HCT116 (cell line): Measurements from ENCODE around the gene PUSL1. TPM values are rescaled to one million over a fixed set of nuclear protein-coding genes. Genes with fewer than 3 reads are reported as not detected.

ENCODE experiments used
- ATAC-seq: fragments of 200-7000 bp; cut with Tn5 transposase; 2 replicates; pipeline ENCODE4 v1.9.1; 2020; ENCODE audit warnings: mild to moderate bottlenecking, moderate library complexity
- BruUV-seq: library from RNA; stranded (reverse); fragments of 400-500 nt; replicated peaks from 2 replicates; lab custom pipeline; 2021; lab: Mats Ljungman, UMichigan
- CTCF ChIA-PET: fragments of 300-600 bp; sonication (Branson Sonifier 250); formaldehyde crosslinking; loops from one replicate; lab custom pipeline; 2021; ENCODE audit warnings: antibody characterized with exemption; lab: Charles Lee
- POLR2A ChIA-PET: fragments of 300-600, 350-600 bp; sonication (Branson Sonifier 250); formaldehyde crosslinking; loops from one replicate; lab custom pipeline; 2021; ENCODE audit warnings: antibody characterized with exemption; lab: Charles Lee
- RAD21 ChIA-PET, 2 experiments: fragments of 300-600 bp; sonication (Branson Sonifier 250); formaldehyde crosslinking; loops; one replicate each; lab custom pipeline; 2023; ENCODE audit warnings: low total read pairs in 2 of 2; ENCODE audit not compliant: uncharacterized antibody in 2 of 2, unreplicated experiment in 2 of 2, low non-redundant PET in 1 of 2; lab: Charles Lee
- DNase-seq: peaks from one replicate; pipeline ENCODE4 v3.0.0-alpha.2; 2010; ENCODE audit warnings: low read depth, low spot score
- H2AFZ ChIP-seq: fragments of 200-600 bp; shearing (Covaris generic), sonication (generic); 2 replicates; pipeline ENCODE4 v1.6.1; 2017; ENCODE audit warnings: low read depth, mixed run types, mixed read lengths, antibody characterized with exemption, low read length; ENCODE audit not compliant: poor library complexity, severe bottlenecking
- H3K27ac ChIP-seq: 2 replicates; pipeline ENCODE4 v1.5.1; 2012; ENCODE audit warnings: low read depth, low read length
- H3K27me3 ChIP-seq: fragments of 200-600 bp; sonication (generic); 2 replicates; pipeline ENCODE4 v1.6.1; 2016; ENCODE audit warnings: mixed run types, low read length, mixed read lengths; ENCODE audit not compliant: insufficient read depth
- H3K36me3 ChIP-seq, 2 experiments: fragments of 200-500 bp in 1 of 2; fragments of 200-600 bp in 1 of 2; sonication (Bioruptor generic) in 1 of 2; sonication (generic) in 1 of 2; 2 replicates each; pipeline versions ENCODE4 v1.5.1 to v1.6.1; 2014 to 2016; ENCODE audit warnings: low read length in 2 of 2, inconsistent platforms in 1 of 2, mixed read lengths in 1 of 2, mixed run types in 1 of 2; ENCODE audit not compliant: insufficient read depth in 2 of 2, control insufficient read depth in 1 of 2
- H3K4me1 ChIP-seq, 2 experiments: fragments of 200-600 bp in 1 of 2; sonication (generic) in 1 of 2; 2 replicates each; pipeline versions ENCODE4 v1.5.1 to v1.6.1; 2012 to 2017; ENCODE audit warnings: low read length in 2 of 2, inconsistent platforms in 1 of 2, mild to moderate bottlenecking in 1 of 2, mixed read lengths in 1 of 2, mixed run types in 1 of 2, moderate library complexity in 1 of 2; ENCODE audit not compliant: insufficient read depth in 2 of 2, control insufficient read depth in 1 of 2
- H3K4me2 ChIP-seq: fragments of 200-600 bp; sonication (generic); 2 replicates; pipeline ENCODE4 v1.6.1; 2017; ENCODE audit warnings: mixed run types, low read length, mixed read lengths
- H3K4me3 ChIP-seq, 2 experiments: fragments of 200-600 bp in 1 of 2; sonication (generic) in 1 of 2; replicated peaks in 1 of 2; 2 replicates each; pipeline ENCODE4 v1.5.1; 2011 to 2016; ENCODE audit warnings: low read length in 2 of 2, control low read depth in 1 of 2, low read depth in 1 of 2, mild to moderate bottlenecking in 1 of 2, mixed read lengths in 1 of 2, mixed run types in 1 of 2
- H3K79me2 ChIP-seq: fragments of 200-600 bp; sonication (generic); 2 replicates; pipeline ENCODE4 v1.6.1; 2017; ENCODE audit warnings: mild to moderate bottlenecking, mixed run types, low read length, moderate library complexity, mixed read lengths; ENCODE audit not compliant: insufficient read depth
- H3K9ac ChIP-seq: fragments of 200-600 bp; sonication (generic); 2 replicates; pipeline ENCODE4 v1.6.1; 2016; ENCODE audit warnings: low read length, mixed read lengths
- H3K9me2 ChIP-seq: fragments of 200-600 bp; sonication (generic), shearing (Covaris generic); 2 replicates; pipeline ENCODE4 v1.6.1; 2017; ENCODE audit warnings: mixed run types, mild to moderate bottlenecking, moderate library complexity; ENCODE audit not compliant: insufficient read depth
- H3K9me3 ChIP-seq, 2 experiments: fragments of 200-500 bp in 1 of 2; fragments of 200-600 bp in 1 of 2; sonication (Bioruptor generic) in 1 of 2; sonication (generic) in 1 of 2; 2 replicates each; pipeline ENCODE4 v1.6.1; 2014 to 2017; ENCODE audit warnings: low read length in 2 of 2, mixed read lengths in 2 of 2, inconsistent platforms in 1 of 2, low read depth in 1 of 2, mild to moderate bottlenecking in 1 of 2, mixed run types in 1 of 2, moderate library complexity in 1 of 2; ENCODE audit not compliant: control insufficient read depth in 1 of 2, insufficient read depth in 1 of 2
- H4K20me1 ChIP-seq: fragments of 200-600 bp; sonication (generic), shearing (Covaris generic); 2 replicates; pipeline ENCODE4 v1.6.1; 2017; ENCODE audit warnings: mixed run types, mild to moderate bottlenecking, moderate library complexity; ENCODE audit not compliant: insufficient read depth
- CEBPB ChIP-seq: IDR thresholded peaks from 2 replicates; pipeline ENCODE4 v1.6.1; 2012; ENCODE audit warnings: low read depth
- EGR1 ChIP-seq: IDR thresholded peaks from 2 replicates; pipeline ENCODE4 v1.6.1; 2012; ENCODE audit warnings: low read depth
- ELF1 ChIP-seq: IDR thresholded peaks from 2 replicates; pipeline ENCODE4 v1.6.1; 2012; ENCODE audit warnings: low read depth, borderline replicate concordance
- EZH2 ChIP-seq: fragments of 200-600 bp; sonication (generic); IDR thresholded peaks from 2 replicates; pipeline ENCODE4 v1.6.1; 2017; ENCODE audit warnings: antibody characterized with exemption, mixed run types
- EZH2phosphoT487 ChIP-seq: fragments of 200-600 bp; IDR thresholded peaks from 2 replicates; pipeline ENCODE4 v1.6.1; 2018; ENCODE audit warnings: antibody characterized with exemption, borderline replicate concordance
- JUND ChIP-seq: IDR thresholded peaks from 2 replicates; pipeline ENCODE4 v1.6.1; 2012
- MAX ChIP-seq: IDR thresholded peaks from 2 replicates; pipeline ENCODE4 v1.6.1; 2012
- POLR2A ChIP-seq: IDR thresholded peaks from 2 replicates; pipeline ENCODE4 v1.7.0; 2011; ENCODE audit warnings: borderline replicate concordance; ENCODE audit not compliant: insufficient read depth, insufficient read length; ENCODE audit errors: extremely low read depth
- RAD21 ChIP-seq: IDR thresholded peaks from 2 replicates; pipeline ENCODE4 v1.6.1; 2012; ENCODE audit warnings: low read depth, mild to moderate bottlenecking
- SP1 ChIP-seq: IDR thresholded peaks from 2 replicates; pipeline ENCODE4 v1.6.1; 2012; ENCODE audit warnings: low read depth
- SRF ChIP-seq: IDR thresholded peaks from 2 replicates; pipeline ENCODE4 v1.6.1; 2012; ENCODE audit warnings: low read depth
- YY1 ChIP-seq: IDR thresholded peaks from 2 replicates; pipeline ENCODE4 v1.6.1; 2011; ENCODE audit warnings: low read length, low read depth, moderate library complexity, mild to moderate bottlenecking; ENCODE audit not compliant: insufficient replicate concordance; ENCODE audit errors: extremely low read depth
- ZBTB33 ChIP-seq: IDR thresholded peaks from 2 replicates; pipeline ENCODE4 v1.6.1; 2011; ENCODE audit warnings: mild to moderate bottlenecking, low read length, moderate library complexity; ENCODE audit not compliant: insufficient replicate concordance; ENCODE audit errors: extremely low read depth
- ZFX ChIP-seq: fragments of 450-650 bp; IDR thresholded peaks from 2 replicates; pipeline ENCODE4 v1.6.1; 2017
- ZNF274 ChIP-seq: fragments of 200-500 bp; sonication (Bioruptor generic); IDR thresholded peaks from 2 replicates; pipeline ENCODE4 v1.6.1; 2014; ENCODE audit warnings: mild to moderate bottlenecking, low read depth, low read length, inconsistent platforms
- intact Hi-C: fragments of 100-400 bp; cut with micrococcal nuclease; formaldehyde crosslinking; loops from 2 replicates; pipeline ENCODE4 v1.10.0; 2022
- total RNA-seq: library from RNA; stranded (reverse); gene quantifications from one replicate; pipeline ENCODE4 v1.2.1, GENCODE V29; 2021; ENCODE audit not compliant: unreplicated experiment
- TF ChIP-seq, protein P1 (sequence below): IDR thresholded peaks from 2 replicates; pipeline ENCODE4 v1.6.1; 2012
- TF ChIP-seq, protein P2 (sequence below), 3 experiments: fragments of 200-600 bp in 1 of 3; sonication (generic) in 1 of 3; IDR thresholded peaks in 2 of 3; conservative IDR thresholded peaks in 1 of 3; 2 replicates each; pipeline ENCODE4 v1.5.1; 2012 to 2017; ENCODE audit warnings: low read depth in 2 of 3, low read length in 2 of 3, antibody characterized with exemption in 1 of 3, borderline replicate concordance in 1 of 3, control low read depth in 1 of 3, mild to moderate bottlenecking in 1 of 3, mixed read lengths in 1 of 3, mixed run types in 1 of 3, moderate library complexity in 1 of 3; ENCODE audit not compliant: insufficient read depth in 1 of 3

PUSL1 gene
- total RNA-seq, 1 experiment from 2014 or later: 47.2 TPM

- H3K4me1 ChIP-seq: peaks cover 26 to 61% of the 10 kb centered on the region in 2 experiments
- no peak overlapping the region for H3K4me2 ChIP-seq
- H2AFZ ChIP-seq: no peak overlapping the region
Measured at GRCh38 chr1:1357871-1358432, 49.6 kb downstream of the PUSL1 start.

More at GRCh38 chr1:1357871-1358432, 49.6 kb downstream of the PUSL1 start:
- CTCF ChIA-PET: no interaction called here
- intact Hi-C loops: no loop called here
- no peaks in the 10 kb centered on the region for H3K9me3 ChIP-seq
- H3K79me2 ChIP-seq: no peaks in the 10 kb centered on the region
- BruUV-seq: no TSS peak
- no peak for DNase-seq
- H3K9ac ChIP-seq: no peak overlapping the region
- no peaks in the 10 kb centered on the region for H3K27me3 ChIP-seq
- no peak for ATAC-seq
- no peaks in the 10 kb centered on the region for H3K9me2 ChIP-seq
- TF ChIP-seq RAD21 (no peak), ZBTB33 (no peak), YY1 (no peak), ELF1 (no peak), EGR1 (no peak), ZNF274 (no peak), EZH2phosphoT487 (no peak), JUND (no peak), EZH2 (no peak), ZFX (no peak), POLR2A (no peak), SRF (no peak), MAX (no peak), CEBPB (no peak), SP1 (no peak)
- TF ChIP-seq, protein P1, sequence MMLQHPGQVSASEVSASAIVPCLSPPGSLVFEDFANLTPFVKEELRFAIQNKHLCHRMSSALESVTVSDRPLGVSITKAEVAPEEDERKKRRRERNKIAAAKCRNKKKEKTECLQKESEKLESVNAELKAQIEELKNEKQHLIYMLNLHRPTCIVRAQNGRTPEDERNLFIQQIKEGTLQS: no peak
- TF ChIP-seq, protein P2, sequence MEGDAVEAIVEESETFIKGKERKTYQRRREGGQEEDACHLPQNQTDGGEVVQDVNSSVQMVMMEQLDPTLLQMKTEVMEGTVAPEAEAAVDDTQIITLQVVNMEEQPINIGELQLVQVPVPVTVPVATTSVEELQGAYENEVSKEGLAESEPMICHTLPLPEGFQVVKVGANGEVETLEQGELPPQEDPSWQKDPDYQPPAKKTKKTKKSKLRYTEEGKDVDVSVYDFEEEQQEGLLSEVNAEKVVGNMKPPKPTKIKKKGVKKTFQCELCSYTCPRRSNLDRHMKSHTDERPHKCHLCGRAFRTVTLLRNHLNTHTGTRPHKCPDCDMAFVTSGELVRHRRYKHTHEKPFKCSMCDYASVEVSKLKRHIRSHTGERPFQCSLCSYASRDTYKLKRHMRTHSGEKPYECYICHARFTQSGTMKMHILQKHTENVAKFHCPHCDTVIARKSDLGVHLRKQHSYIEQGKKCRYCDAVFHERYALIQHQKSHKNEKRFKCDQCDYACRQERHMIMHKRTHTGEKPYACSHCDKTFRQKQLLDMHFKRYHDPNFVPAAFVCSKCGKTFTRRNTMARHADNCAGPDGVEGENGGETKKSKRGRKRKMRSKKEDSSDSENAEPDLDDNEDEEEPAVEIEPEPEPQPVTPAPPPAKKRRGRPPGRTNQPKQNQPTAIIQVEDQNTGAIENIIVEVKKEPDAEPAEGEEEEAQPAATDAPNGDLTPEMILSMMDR (IDR thresholded peaks at IDR 0.05 in 2 of 3, conservative IDR thresholded peaks at IDR 0.05 in 1 of 3; ENCODE audit: borderline replicate concordance in 1 of 3, insufficient read depth in 1 of 3, low read depth in 2 of 3, low read length in 2 of 3): no peak
- TF ChIP-seq, all 23 proteins: peak for 0
- Histone ChIP-seq H3K4me3 (no peak overlapping the region), H3K36me3 (no peaks in the 10 kb centered on the region), H4K20me1 (no peaks in the 10 kb centered on the region), H3K27ac (no peak overlapping the region)
- RAD21 ChIA-PET: no interaction called here
- POLR2A ChIA-PET: no interaction called here
